ENCODE results near the gene RAET1L. TPM values are rescaled to one million over a fixed set of nuclear protein-coding genes. Genes with fewer than 3 reads are reported as not detected.

RAET1L gene
- total RNA-seq, 1 experiment from 2014 or later = not detected

Other genes with a start within 250 kb of the RAET1L start
- 19.8 to 22.5 TPM (median 22.2 TPM) in 3 replicates for gene LRP11, start 161.2 kb downstream of the RAET1L start, total RNA-seq (2021)
- gene RAET1E, start 127.4 kb downstream of the RAET1L start, total RNA-seq (2021) = not detected in 3 replicates
- not detected in 3 replicates for gene RAET1G, start 102.4 kb downstream of the RAET1L start, total RNA-seq (2021)
- gene ULBP2, start 83.5 kb downstream of the RAET1L start, total RNA-seq (2021) = 0.13 to 0.23 TPM in 2 of 3 replicates, not detected in the other
- 0.64 to 0.81 TPM (median 0.64 TPM) in 3 replicates for gene ULBP1, start 61.6 kb downstream of the RAET1L start, total RNA-seq (2021)
- gene ULBP3, start 43.6 kb upstream of the RAET1L start, total RNA-seq (2021) = 4.0 to 6.0 TPM (median 5.6 TPM) in 3 replicates
- gene PPP1R14C, start 117.5 kb upstream of the RAET1L start, total RNA-seq (2021) = 0.66 to 1.1 TPM (median 0.80 TPM) in 3 replicates

All from WTC11 (cell line).